ENCODE measurements around the gene EEIG1.

The EEIG1 gene

GRCh38 chr9:127934986-127935385 lies 45.8 kb downstream of the EEIG1 start:
- TF ChIP-seq CTCF (conservative IDR thresholded peaks at IDR 0.05) = no peak
- no peak overlapping the region for H3K27ac ChIP-seq

DNA sequence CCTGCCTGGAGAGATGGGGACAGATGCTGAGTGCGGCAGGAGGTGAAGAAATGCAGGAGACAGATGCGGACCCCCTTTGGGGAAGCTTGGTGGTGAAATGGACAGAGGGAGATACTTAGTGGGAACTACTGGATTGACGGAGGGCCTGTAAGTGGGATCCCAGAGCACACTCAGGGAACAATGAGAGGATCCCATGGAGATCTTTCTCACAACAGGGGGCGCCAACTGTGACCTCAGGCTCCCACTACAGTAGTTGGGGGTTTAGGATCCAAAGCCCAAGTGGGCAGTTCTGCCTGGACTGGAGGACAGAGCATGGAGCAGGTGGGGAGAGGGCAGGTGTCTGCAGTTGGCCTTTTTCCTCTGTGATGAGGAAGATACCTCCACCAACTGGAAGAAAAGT lies 46.5 kb downstream of the EEIG1 start:
- no peak overlapping the region for H3K27ac ChIP-seq
- no peak for TF ChIP-seq CTCF (conservative IDR thresholded peaks at IDR 0.05)

GRCh38 chr9:127931092-127931881 lies 49.5 kb downstream of the EEIG1 start:
- peak overlapping the region; percentile 50 for H3K27ac ChIP-seq
- no peak for TF ChIP-seq CTCF (conservative IDR thresholded peaks at IDR 0.05)
